Central memory CD8-positive, alpha-beta T cell (primary cell): ENCODE results near the gene SCMH1.
"Not testable (repeated sequence)": the region's sequence is repeated elsewhere in the genome, so short reads cannot be mapped to it uniquely, and the experiment has no call there.

Source experiments
- ATAC-seq: fragments of 150-1000 bp; cut with Tn5 transposase; replicated peaks from 2 replicates; pipeline ENCODE4 v1.10.0; 2022; ENCODE audit warnings: mild to moderate bottlenecking, moderate FRiP score, moderate number of reproducible peaks; ENCODE audit not compliant: poor library complexity, severe bottlenecking; ENCODE audit errors: extremely low read depth
- DNase-seq, 2 donors: peaks; one replicate each; pipeline ENCODE4 v3.0.0; 2021; ENCODE audit warnings: low spot score in 2 of 2
- H3K27ac Mint-ChIP-seq: one replicate; pipeline ENCODE4 v1.8.0; 2022; ENCODE audit warnings: low read depth, mild to moderate bottlenecking, moderate library complexity, mixed read lengths
- H3K27me3 Mint-ChIP-seq: one replicate; pipeline ENCODE4 v1.8.0; 2022; ENCODE audit warnings: mixed read lengths
- H3K36me3 Mint-ChIP-seq: one replicate; pipeline ENCODE4 v1.8.0; 2022; ENCODE audit warnings: mild to moderate bottlenecking, moderate library complexity, mixed read lengths; ENCODE audit not compliant: insufficient read depth
- H3K4me1 Mint-ChIP-seq: one replicate; pipeline ENCODE4 v1.8.0; 2022; ENCODE audit warnings: mixed read lengths
- H3K4me3 Mint-ChIP-seq: one replicate; pipeline ENCODE4 v1.8.0; 2022; ENCODE audit warnings: mild to moderate bottlenecking, moderate library complexity, mixed read lengths
- H3K9me3 Mint-ChIP-seq: one replicate; pipeline ENCODE4 v1.8.0; 2022; ENCODE audit warnings: mixed read lengths

The SCMH1 gene

GRCh38 chr1:41178230-41178629, 63.9 kb downstream of the SCMH1 start:
- H3K4me3 Mint-ChIP-seq, H3K36me3 Mint-ChIP-seq, DNase-seq, H3K27me3 Mint-ChIP-seq, ATAC-seq, H3K27ac Mint-ChIP-seq, H3K9me3 Mint-ChIP-seq: not testable (repeated sequence)
- peaks cover 14% of the 10 kb centered on the region for H3K4me1 Mint-ChIP-seq

GRCh38 chr1:41175546-41175945, 66.6 kb downstream of the SCMH1 start:
- Mint-ChIP-seq H3K4me3 (no peak overlapping the region), H3K4me1 (peaks cover 23% of the 10 kb centered on the region), H3K36me3 (peaks cover 9% of the 10 kb centered on the region), H3K27me3 (no peaks in the 10 kb centered on the region), H3K27ac (no peak overlapping the region), H3K9me3 (no peaks in the 10 kb centered on the region)
- ATAC-seq: no peak
- no peak for DNase-seq

GRCh38 chr1:41174170-41174569, 67.9 kb downstream of the SCMH1 start:
- Mint-ChIP-seq H3K36me3 (peaks cover 9% of the 10 kb centered on the region), H3K27ac (no peak overlapping the region), H3K4me1 (peaks cover 20% of the 10 kb centered on the region), H3K27me3 (no peaks in the 10 kb centered on the region), H3K4me3 (no peak overlapping the region), H3K9me3 (no peaks in the 10 kb centered on the region)
- DNase-seq: no peak
- ATAC-seq: no peak

GRCh38 chr1:41173651-41174050, 68.5 kb downstream of the SCMH1 start:
- H3K36me3 Mint-ChIP-seq: peaks cover 9% of the 10 kb centered on the region
- peaks cover 15% of the 10 kb centered on the region for H3K4me1 Mint-ChIP-seq
- no peak for ATAC-seq
- H3K27ac Mint-ChIP-seq: no peak overlapping the region
- H3K9me3 Mint-ChIP-seq: no peaks in the 10 kb centered on the region
- no peak for DNase-seq
- H3K4me3 Mint-ChIP-seq: no peak overlapping the region
- H3K27me3 Mint-ChIP-seq: no peaks in the 10 kb centered on the region

GRCh38 chr1:41171266-41171874, 70.7 kb downstream of the SCMH1 start:
- peaks cover 11% of the 10 kb centered on the region for H3K36me3 Mint-ChIP-seq
- H3K27ac Mint-ChIP-seq: no peak overlapping the region
- H3K9me3 Mint-ChIP-seq: peaks cover 7% of the 10 kb centered on the region

GRCh38 chr1:41169799-41170180, 72.3 kb downstream of the SCMH1 start:
- DNase-seq: no peak
- Mint-ChIP-seq H3K27ac (no peak overlapping the region), H3K4me3 (no peak overlapping the region), H3K9me3 (peaks cover 7% of the 10 kb centered on the region), H3K4me1 (peaks cover 11% of the 10 kb centered on the region), H3K36me3 (peaks cover 13% of the 10 kb centered on the region), H3K27me3 (no peaks in the 10 kb centered on the region)
- no peak for ATAC-seq

More at GRCh38 chr1:41171266-41171874, 70.7 kb downstream of the SCMH1 start:
- Mint-ChIP-seq H3K27me3 (no peaks in the 10 kb centered on the region), H3K4me3 (no peak overlapping the region), H3K4me1 (peaks cover 11% of the 10 kb centered on the region)
- ATAC-seq (no peak), DNase-seq (no peak)

- Mint-ChIP-seq H3K4me3 (no peak overlapping the region), H3K9me3 (peaks cover 7% of the 10 kb centered on the region), H3K27me3 (no peaks in the 10 kb centered on the region), H3K4me1 (peaks cover 11% of the 10 kb centered on the region), H3K27ac (no peak overlapping the region), H3K36me3 (peaks cover 11% of the 10 kb centered on the region)
- ATAC-seq: no peak
- no peak for DNase-seq
These were observed 72.9 kb downstream of the SCMH1 start for GRCh38 chr1:41169066-41169798.

GRCh38 chr1:41167667-41168066, 74.4 kb downstream of the SCMH1 start:
- Mint-ChIP-seq H3K4me1 (peaks cover 4% of the 10 kb centered on the region), H3K9me3 (peaks cover 7% of the 10 kb centered on the region), H3K27ac (no peak overlapping the region), H3K36me3 (peaks cover 10% of the 10 kb centered on the region), H3K27me3 (no peaks in the 10 kb centered on the region), H3K4me3 (no peak overlapping the region)
- DNase-seq (no peak), ATAC-seq (no peak)

GRCh38 chr1:41164727-41165126, 77.4 kb downstream of the SCMH1 start:
- H3K4me1 Mint-ChIP-seq: no peaks in the 10 kb centered on the region
- no peak overlapping the region for H3K27ac Mint-ChIP-seq
- H3K36me3 Mint-ChIP-seq: peaks cover 6% of the 10 kb centered on the region
- ATAC-seq: no peak
- no peaks in the 10 kb centered on the region for H3K27me3 Mint-ChIP-seq
- no peak for DNase-seq
- peaks cover 7% of the 10 kb centered on the region for H3K9me3 Mint-ChIP-seq
- H3K4me3 Mint-ChIP-seq: no peak overlapping the region

GRCh38 chr1:41162441-41162840, 79.7 kb downstream of the SCMH1 start:
- H3K36me3 Mint-ChIP-seq: peaks cover 4% of the 10 kb centered on the region
- no peak for DNase-seq
- no peak for ATAC-seq
- H3K4me3 Mint-ChIP-seq: no peak overlapping the region
- no peaks in the 10 kb centered on the region for H3K27me3 Mint-ChIP-seq
- H3K27ac Mint-ChIP-seq: no peak overlapping the region
- H3K4me1 Mint-ChIP-seq: no peaks in the 10 kb centered on the region
- no peaks in the 10 kb centered on the region for H3K9me3 Mint-ChIP-seq

- H3K27ac Mint-ChIP-seq: no peak overlapping the region
- H3K9me3 Mint-ChIP-seq: no peaks in the 10 kb centered on the region
- H3K27me3 Mint-ChIP-seq: no peaks in the 10 kb centered on the region
- H3K36me3 Mint-ChIP-seq: peaks cover 4% of the 10 kb centered on the region
- H3K4me3 Mint-ChIP-seq: no peak overlapping the region
- no peak for DNase-seq
- no peaks in the 10 kb centered on the region for H3K4me1 Mint-ChIP-seq
- ATAC-seq: no peak
These were observed 80.3 kb downstream of the SCMH1 start for GRCh38 chr1:41161846-41162245.

- Mint-ChIP-seq H3K27ac (no peak overlapping the region), H3K36me3 (peaks cover 8% of the 10 kb centered on the region), H3K9me3 (no peaks in the 10 kb centered on the region), H3K4me3 (no peak overlapping the region), H3K4me1 (no peaks in the 10 kb centered on the region), H3K27me3 (no peaks in the 10 kb centered on the region)
- DNase-seq: no peak
- no peak for ATAC-seq
These were observed 81.5 kb downstream of the SCMH1 start for GRCh38 chr1:41160498-41161110.

GRCh38 chr1:41158966-41159365, 83.1 kb downstream of the SCMH1 start:
- no peak overlapping the region for H3K4me3 Mint-ChIP-seq
- no peaks in the 10 kb centered on the region for H3K27me3 Mint-ChIP-seq
- no peak overlapping the region for H3K27ac Mint-ChIP-seq
- no peak for ATAC-seq
- no peaks in the 10 kb centered on the region for H3K4me1 Mint-ChIP-seq
- H3K9me3 Mint-ChIP-seq: no peaks in the 10 kb centered on the region
- DNase-seq: no peak
- H3K36me3 Mint-ChIP-seq: peaks cover 6% of the 10 kb centered on the region
